Vagina (tissue), 2 donors: Measurements from ENCODE around the gene SPARCL1.

Source experiments
- CTCF ChIP-seq, 3 experiments: fragments of 450-650 bp in 2 of 3; fragments of 200-600 bp in 1 of 3; sonication (generic) in 1 of 3; IDR thresholded peaks; one replicate each; pipeline ENCODE4 v1.5.1; 2017 to 2019; ENCODE audit warnings: antibody characterized with exemption in 3 of 3, mild to moderate bottlenecking in 2 of 3, moderate library complexity in 2 of 3
- POLR2AphosphoS5 ChIP-seq, 2 donors: sonication (generic); formaldehyde crosslinking; IDR thresholded peaks; one replicate each; pipeline ENCODE4 v1.9.0; 2017; ENCODE audit warnings: antibody characterized with exemption in 2 of 2, mild to moderate bottlenecking in 2 of 2, low read depth in 1 of 2; ENCODE audit not compliant: insufficient read depth in 1 of 2

DNA sequence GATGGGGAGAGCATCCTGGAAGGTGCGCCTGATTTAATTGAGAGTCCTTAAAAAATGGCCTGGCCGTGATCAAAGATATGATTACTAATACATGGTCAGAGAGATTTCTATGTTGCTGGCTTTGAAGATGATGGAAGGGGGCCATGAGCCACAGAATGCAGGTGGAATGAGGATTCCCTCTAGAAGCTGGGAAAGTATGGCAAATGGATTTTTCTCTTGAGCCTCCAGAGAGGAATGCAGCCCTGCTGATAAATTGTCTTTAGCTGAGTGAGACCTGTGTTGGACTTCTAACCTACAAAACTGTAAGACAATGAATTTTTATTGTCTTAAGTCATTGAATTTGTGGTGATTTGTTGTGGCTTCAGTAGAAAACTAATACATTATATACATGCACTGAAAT is 99.1 kb downstream of the SPARCL1 start:
- TF ChIP-seq POLR2AphosphoS5 (IDR thresholded peaks at IDR 0.05; ENCODE audit: insufficient read depth in 1 of 2, low read depth in 1 of 2) = no peak
- no peak for TF ChIP-seq CTCF (IDR thresholded peaks at IDR 0.05)
